HepG2 (cell line): ENCODE results near the gene SEMA3B. TPM values are rescaled to one million over a fixed set of nuclear protein-coding genes. Genes with fewer than 3 reads are reported as not detected.
A peak's percentile ranks its signal among the peaks of the same experiment; 100 is the strongest.

ENCODE experiments used
- ARNTL ChIP-seq: sonication (generic); formaldehyde crosslinking; IDR thresholded peaks from 2 replicates; pipeline ENCODE4 v1.4.0; 2020; ENCODE audit warnings: mild to moderate bottlenecking, missing genetic modification reagents
- HNRNPL ChIP-seq: fragments of 200-400 bp; formaldehyde crosslinking; IDR thresholded peaks from 2 replicates; pipeline ENCODE4 v1.6.1; 2017; ENCODE audit warnings: mild to moderate bottlenecking, low read depth, low read length
- PAXIP1 ChIP-seq: sonication (generic); formaldehyde crosslinking; conservative IDR thresholded peaks from 2 replicates; pipeline ENCODE4 v1.4.0; 2020; ENCODE audit warnings: mild to moderate bottlenecking, missing genetic modification reagents, moderate library complexity
- PHF21A ChIP-seq: sonication (generic); formaldehyde crosslinking; IDR thresholded peaks from 2 replicates; pipeline ENCODE4 v1.5.0; 2020; ENCODE audit warnings: mild to moderate bottlenecking, missing genetic modification reagents
- THRA ChIP-seq: sonication (generic); formaldehyde crosslinking; IDR thresholded peaks from 2 replicates; pipeline ENCODE4 v1.4.0; 2020; ENCODE audit warnings: missing genetic modification reagents, borderline replicate concordance
- ZBTB1 ChIP-seq: sonication (generic); formaldehyde crosslinking; IDR thresholded peaks from 2 replicates; pipeline ENCODE4 v1.4.0; 2020; ENCODE audit warnings: missing genetic modification reagents, borderline replicate concordance
- ZMAT3 ChIP-seq: sonication (generic); formaldehyde crosslinking; conservative IDR thresholded peaks from 2 replicates; pipeline ENCODE4 v1.7.0; 2021; ENCODE audit warnings: missing genetic modification reagents
- ZNF331 ChIP-seq: sonication (generic); formaldehyde crosslinking; IDR thresholded peaks from 2 replicates; pipeline ENCODE4 v1.4.0; 2020; ENCODE audit warnings: missing genetic modification reagents
- ZNF598 ChIP-seq: sonication (generic); formaldehyde crosslinking; IDR thresholded peaks from 2 replicates; pipeline ENCODE4 v1.5.1; 2020; ENCODE audit warnings: mild to moderate bottlenecking, missing genetic modification reagents, borderline replicate concordance
- polyA plus RNA-seq, 8 experiments: library from polyadenylated mRNA; depleted of rRNA in 3 of 8; stranded (reverse) in 7 of 8; unstranded in 1 of 8; fragments of >200 nt; fragmentation: Illumina TruSeq in 4 of 8; extraction: Trizol in 4 of 8; gene quantifications; 2 replicates each; pipeline versions ENCODE4 v1.2.1 to v1.2.3, GENCODE V29; 2011 to 2016; ENCODE audit warnings: low read depth in 4 of 8, missing spikeins in 1 of 8, mixed read lengths in 1 of 8; ENCODE audit not compliant: insufficient read depth in 1 of 8
- total RNA-seq, 5 experiments: library from RNA; depleted of rRNA; stranded (reverse); fragments of >200 nt; fragmentation: Illumina TruSeq; extraction: Trizol; gene quantifications; 2 replicates each; pipeline ENCODE4 v1.2.3, GENCODE V29; 2016; ENCODE audit warnings: low read depth in 1 of 5
- TF ChIP-seq, protein P1 (sequence below): sonication (generic); formaldehyde crosslinking; IDR thresholded peaks from 2 replicates; pipeline ENCODE4 v1.8.0; 2022; ENCODE audit warnings: mild to moderate bottlenecking, missing genetic modification reagents
- TF ChIP-seq, protein P2 (sequence below): IDR thresholded peaks from 2 replicates; pipeline ENCODE4 v1.6.1; 2016; ENCODE audit warnings: missing compliant biosample characterization, missing genetic modification reagents, borderline replicate concordance

The SEMA3B gene
- total and polyA plus RNA-seq, 2 of the 13 experiments (the other 11 are each of a cell fraction or from before 2014, with no cell fraction given): 93.2 to 158 TPM

- TF ChIP-seq, protein P1, sequence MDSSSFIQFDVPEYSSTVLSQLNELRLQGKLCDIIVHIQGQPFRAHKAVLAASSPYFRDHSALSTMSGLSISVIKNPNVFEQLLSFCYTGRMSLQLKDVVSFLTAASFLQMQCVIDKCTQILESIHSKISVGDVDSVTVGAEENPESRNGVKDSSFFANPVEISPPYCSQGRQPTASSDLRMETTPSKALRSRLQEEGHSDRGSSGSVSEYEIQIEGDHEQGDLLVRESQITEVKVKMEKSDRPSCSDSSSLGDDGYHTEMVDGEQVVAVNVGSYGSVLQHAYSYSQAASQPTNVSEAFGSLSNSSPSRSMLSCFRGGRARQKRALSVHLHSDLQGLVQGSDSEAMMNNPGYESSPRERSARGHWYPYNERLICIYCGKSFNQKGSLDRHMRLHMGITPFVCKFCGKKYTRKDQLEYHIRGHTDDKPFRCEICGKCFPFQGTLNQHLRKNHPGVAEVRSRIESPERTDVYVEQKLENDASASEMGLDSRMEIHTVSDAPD: no peak
- peak; percentile 90 for TF ChIP-seq THRA (CRISPR knock-in tag)
- TF ChIP-seq ARNTL (CRISPR knock-in tag): no peak
- TF ChIP-seq ZMAT3: peak; percentile 74; the same call in 1 of the 2 replicates
- TF ChIP-seq PAXIP1 (CRISPR knock-in tag): peak; percentile 65
- no peak for TF ChIP-seq ZNF331 (CRISPR knock-in tag)
- peak; percentile 78 for TF ChIP-seq HNRNPL
- TF ChIP-seq, protein P2, sequence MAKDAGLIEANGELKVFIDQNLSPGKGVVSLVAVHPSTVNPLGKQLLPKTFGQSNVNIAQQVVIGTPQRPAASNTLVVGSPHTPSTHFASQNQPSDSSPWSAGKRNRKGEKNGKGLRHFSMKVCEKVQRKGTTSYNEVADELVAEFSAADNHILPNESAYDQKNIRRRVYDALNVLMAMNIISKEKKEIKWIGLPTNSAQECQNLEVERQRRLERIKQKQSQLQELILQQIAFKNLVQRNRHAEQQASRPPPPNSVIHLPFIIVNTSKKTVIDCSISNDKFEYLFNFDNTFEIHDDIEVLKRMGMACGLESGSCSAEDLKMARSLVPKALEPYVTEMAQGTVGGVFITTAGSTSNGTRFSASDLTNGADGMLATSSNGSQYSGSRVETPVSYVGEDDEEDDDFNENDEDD (CRISPR knock-in tag): no peak
- TF ChIP-seq ZBTB1 (CRISPR knock-in tag): no peak
- no peak for TF ChIP-seq ZNF598 (CRISPR knock-in tag)
- peak; percentile 51; the same call in 1 of the 2 replicates for TF ChIP-seq PHF21A (CRISPR knock-in tag)
Observed at GRCh38 chr3:50271314-50271936, 2.5 kb downstream of the SEMA3B start (continued).
